Amygdala (tissue), 56 donors: ENCODE data around the gene MMP28.

Experiments used
- DNase-seq, 56 donors: peaks; one replicate each; lab custom pipeline; 2025; lab: John Stamatoyannopoulos, UW

Gene MMP28

DNA sequence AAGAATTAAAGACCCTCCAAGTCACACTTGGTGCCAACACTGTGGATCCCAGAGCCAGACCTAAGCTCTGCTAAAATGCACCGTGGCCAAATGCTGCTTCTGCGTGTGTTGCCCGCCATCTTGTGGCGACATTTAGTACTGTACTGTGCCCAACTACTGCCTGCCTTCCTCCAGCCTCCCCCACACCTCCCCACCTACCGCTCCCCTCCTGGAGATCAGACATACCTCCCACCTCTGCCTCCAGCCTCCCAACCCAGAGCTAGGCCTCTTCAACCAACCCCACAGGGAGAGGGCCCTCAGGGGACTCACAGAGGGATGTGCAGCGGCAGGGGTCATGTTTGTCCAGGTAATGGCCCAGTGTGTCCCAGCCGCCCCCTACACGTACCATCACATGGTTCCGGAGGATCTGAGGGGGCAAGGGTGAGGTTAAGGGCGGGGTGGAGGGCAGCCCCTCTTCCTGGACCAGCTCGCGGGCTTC lies 47.9 kb downstream of the MMP28 start:
- DNase-seq = peak in 47 of 56 donors; percentile 9 to 86 (median 46)

- no peak for DNase-seq
These were observed 49.6 kb downstream of the MMP28 start for GRCh38 chr17:35745749-35746320.

- no peak for DNase-seq
These were observed 50.2 kb downstream of the MMP28 start for GRCh38 chr17:35745246-35745645.

GRCh38 chr17:35744830-35745229 lies 50.6 kb downstream of the MMP28 start:
- DNase-seq = no peak

DNA sequence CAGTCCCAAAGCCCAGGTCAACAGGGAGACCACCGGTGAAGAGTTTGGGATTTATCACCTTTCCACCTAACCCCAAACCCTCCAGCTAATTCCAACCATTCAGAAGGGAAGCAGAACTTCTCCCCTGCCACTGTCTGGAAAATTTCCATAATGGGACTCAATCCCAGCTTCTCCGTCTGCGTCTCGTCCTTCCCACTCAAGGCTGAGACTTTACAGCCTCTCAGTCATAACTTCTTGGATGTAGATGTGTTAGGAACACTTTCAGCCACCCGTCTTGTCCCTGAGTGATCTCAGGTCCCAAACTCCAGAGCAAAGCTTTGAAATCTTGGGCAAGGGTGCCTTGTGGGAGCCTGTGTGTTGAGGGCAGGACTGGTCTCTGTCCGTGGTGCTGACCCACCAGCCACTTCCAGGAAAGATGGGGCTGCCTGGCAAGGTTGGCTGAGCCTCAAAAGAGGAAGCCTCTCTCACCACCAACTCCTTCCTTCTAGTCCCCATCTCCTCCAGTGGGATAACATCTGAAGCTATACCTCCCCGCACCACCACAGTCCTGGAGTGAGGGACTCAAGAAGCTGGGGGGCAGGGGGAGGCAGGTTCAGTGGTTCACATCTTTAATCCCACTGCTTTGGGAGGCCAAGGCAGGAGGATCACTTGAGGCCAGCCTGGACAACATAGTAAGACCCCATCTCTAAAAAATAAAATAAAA lies 51.7 kb downstream of the MMP28 start:
- DNase-seq = no peak

DNA sequence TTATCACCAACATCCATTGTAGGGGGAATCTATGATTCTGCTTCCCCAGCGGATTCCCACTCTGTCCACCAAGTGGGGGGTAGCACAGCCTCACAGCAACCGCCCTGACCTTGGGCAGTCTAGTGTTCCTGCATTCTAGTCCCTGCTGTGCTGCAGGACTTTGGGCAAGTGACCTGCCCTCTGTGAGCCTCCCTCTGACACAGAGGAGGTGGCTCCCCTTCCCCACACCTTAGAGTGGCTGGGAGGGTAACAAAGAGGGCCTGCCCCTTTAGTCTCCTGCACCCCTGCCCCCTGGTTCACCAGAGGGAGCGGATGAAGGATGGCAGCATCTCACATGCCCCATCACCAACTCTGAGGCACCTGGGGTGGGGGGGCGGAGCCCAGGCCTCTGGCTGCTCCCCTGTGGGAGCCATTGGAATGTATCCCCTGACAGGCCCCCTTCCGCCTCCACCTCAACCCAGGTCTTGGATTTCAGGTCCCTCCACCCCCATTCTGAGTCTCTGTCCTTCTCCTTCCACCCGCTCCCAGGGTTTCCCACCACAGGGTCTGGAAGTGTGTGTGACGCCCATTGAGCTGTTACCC lies 52.5 kb downstream of the MMP28 start:
- no peak for DNase-seq

- no peak for DNase-seq
These were observed 52.9 kb downstream of the MMP28 start for GRCh38 chr17:35742496-35742895.

DNA sequence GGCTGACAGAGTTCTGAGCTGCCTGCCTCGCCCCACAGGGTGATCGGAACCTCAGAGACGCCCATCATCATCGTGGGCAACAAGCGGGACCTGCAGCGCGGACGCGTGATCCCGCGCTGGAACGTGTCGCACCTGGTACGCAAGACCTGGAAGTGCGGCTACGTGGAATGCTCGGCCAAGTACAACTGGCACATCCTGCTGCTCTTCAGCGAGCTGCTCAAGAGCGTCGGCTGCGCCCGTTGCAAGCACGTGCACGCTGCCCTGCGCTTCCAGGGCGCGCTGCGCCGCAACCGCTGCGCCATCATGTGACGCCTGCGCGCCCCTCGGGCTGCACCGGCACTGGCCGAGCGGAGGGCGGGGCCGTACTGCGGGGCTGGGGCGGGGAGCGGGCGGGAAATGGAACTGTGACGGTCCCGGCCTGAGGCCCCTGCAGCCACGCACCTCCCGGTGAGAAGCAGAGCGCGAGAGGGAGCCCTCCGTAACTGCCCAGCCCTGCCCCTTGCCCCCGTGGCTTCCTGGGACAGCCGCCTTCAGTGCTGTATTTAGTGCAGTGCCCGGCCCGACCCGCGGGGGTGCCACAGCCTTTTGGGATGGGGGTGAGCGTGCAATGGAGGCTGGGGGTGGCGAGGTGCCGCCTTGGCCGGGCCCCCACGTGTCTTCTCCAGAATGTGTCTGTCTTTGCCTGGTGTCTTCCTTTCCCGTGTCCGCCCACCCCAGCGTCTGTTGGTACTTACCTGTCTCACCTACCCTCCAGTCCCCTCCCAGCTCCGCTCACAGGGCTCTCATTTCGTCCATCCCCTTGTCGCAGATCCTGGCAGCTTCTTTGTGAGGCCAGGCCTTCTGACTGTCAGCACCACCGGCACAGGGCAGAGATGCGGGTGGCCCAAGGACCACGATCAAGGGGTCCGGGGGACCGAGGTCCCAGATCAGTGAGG lies 54.2 kb downstream of the MMP28 start:
- DNase-seq = peak in 1 of 56 donors; percentile 13

DNA sequence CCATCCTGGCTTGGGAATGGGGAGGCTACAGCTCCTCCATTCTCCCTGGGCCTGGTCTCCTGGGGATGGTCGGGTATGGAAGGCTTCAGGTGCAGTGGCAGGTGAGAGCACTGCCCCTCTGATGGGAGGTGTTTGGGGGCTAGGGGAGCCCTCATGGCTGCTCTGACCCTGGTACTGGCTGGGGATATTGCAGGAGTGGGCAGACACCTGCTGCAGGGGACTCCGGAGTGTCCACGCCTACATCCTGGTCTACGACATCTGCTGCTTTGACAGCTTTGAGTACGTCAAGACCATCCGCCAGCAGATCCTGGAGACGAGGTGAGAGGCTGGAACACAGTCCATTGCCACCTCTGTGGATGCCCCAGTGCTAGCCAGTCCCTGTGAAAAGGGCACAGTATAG lies 55.2 kb downstream of the MMP28 start:
- DNase-seq = no peak

GRCh38 chr17:35738519-35739133 lies 56.8 kb downstream of the MMP28 start:
- DNase-seq = no peak

DNA sequence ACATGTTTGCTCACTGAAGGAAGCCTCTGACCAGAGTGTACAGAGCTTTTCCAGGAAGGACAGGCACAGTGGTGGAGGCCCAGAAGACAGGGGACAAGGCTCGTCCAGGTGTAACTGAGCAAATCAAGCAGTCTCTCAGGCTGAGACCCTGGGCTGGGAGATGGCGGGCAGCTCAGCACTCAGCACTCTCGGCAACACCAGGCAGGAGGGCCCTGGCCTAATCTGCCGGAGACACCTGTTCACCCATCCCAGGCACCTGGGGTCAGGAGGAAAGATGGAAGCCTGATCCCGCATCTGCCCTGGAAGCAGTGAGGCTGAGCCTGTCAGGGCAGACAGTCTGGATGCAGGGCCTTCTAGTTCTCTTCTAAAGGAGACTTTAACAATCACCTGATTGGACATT lies 59.2 kb downstream of the MMP28 start:
- DNase-seq = no peak

- DNase-seq = no peak
These were observed 60.2 kb downstream of the MMP28 start for GRCh38 chr17:35735036-35735805.

- no peak for DNase-seq
These were observed 61.0 kb downstream of the MMP28 start for GRCh38 chr17:35734396-35734795.

DNA sequence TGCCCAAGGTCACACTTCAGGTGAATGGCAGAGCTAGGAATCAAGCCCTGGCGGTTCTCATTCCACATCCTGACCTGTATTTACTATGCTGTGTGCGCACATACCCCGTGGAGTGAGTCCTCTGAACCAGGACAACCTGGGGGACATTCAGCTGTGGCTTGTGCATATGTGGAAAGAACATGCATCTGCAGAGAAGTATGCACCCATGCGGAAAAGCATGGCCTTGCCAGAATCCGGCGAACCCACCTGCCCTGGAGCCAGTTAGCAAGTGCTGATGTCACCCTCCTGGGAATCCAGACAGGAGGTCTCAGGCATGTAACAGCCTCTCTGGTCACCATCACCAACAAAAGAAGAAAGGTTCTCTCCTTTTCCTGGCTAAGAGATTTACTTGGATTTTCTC lies 62.1 kb downstream of the MMP28 start:
- no peak for DNase-seq

- DNase-seq = no peak
These were observed 62.7 kb downstream of the MMP28 start for GRCh38 chr17:35732806-35733136.

- peak in 2 of 56 donors; percentile 30 to 35 for DNase-seq
These were observed 63.3 kb downstream of the MMP28 start for GRCh38 chr17:35731917-35732805.

DNA sequence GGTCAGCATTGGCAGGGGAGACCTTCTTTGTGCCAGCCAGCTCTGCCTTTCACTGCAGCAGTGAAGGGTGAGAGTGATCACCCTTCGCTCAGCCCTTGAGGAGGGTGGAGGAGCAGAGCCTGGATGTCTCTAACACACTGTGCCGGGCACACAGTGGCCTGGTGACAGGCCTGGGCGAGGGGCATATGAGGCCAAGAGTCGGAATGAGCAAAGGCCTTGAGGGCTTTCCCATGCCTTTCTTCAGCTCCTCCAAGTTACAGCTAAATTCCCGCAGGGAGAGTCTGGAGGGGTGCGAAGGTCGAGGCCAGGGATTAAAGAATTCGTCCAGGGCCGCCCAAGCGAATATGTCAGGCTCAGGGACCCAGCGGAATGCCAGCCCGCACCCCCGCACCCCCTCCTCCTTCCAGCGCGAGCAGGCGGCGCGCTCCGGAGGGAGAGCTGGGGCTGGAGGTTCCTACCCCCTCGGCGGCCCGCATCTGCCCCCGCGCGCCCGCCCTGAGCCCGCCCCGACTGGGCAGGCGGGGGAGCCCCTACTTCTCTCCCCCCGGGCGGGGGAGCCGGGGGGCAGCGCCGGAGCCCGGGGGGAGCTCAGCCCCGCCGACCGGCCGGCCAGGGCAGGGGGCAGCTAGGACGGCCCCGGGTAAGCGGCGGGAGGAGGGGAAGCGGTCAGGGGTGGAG lies 64.1 kb downstream of the MMP28 start, which contains the start of gene RASL10B:
Gene RASL10B (plus strand): TSS at position 401 of the 678 bp plus-strand sequence. CDS start 3,546 bp downstream, outside the sequence.
- peak in 36 of 56 donors; percentile 9 to 66 (median 36) for DNase-seq
